ENCODE results near the gene IHH. TPM values are rescaled to one million over a fixed set of nuclear protein-coding genes. Genes with fewer than 3 reads are reported as not detected.

The IHH gene
- total and polyA plus RNA-seq, 2 of the 8 experiments (the other 6 are each of a cell fraction or from before 2014, with no cell fraction given), result 0.03 TPM; not detected in 1

GRCh38 chr2:219032051-219032745 is 28.5 kb downstream of the IHH start (continued):
- TF ChIP-seq, protein P1, sequence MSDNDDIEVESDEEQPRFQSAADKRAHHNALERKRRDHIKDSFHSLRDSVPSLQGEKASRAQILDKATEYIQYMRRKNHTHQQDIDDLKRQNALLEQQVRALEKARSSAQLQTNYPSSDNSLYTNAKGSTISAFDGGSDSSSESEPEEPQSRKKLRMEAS (IDR thresholded peaks at IDR 0.05), result no peak

All from H1 (cell line).